Prostate gland (tissue), 2 donors: ENCODE measurements around the gene SHISA5.

Source experiments
- POLR2A ChIP-seq: fragments of 450-650 bp; IDR thresholded peaks from one replicate; pipeline ENCODE4 v1.6.1; 2016; ENCODE audit warnings: antibody characterized with exemption, mild to moderate bottlenecking
- TF ChIP-seq, protein P1 (sequence below), 4 experiments: fragments of 200-600 bp in 2 of 4; fragments of 450-650 bp in 2 of 4; sonication (generic) in 2 of 4; IDR thresholded peaks; 1 replicate in 3 of 4; 2 replicates in 1 of 4; pipeline ENCODE4 v1.5.1; 2016 to 2019; ENCODE audit warnings: antibody characterized with exemption in 4 of 4, mild to moderate bottlenecking in 2 of 4, moderate library complexity in 2 of 4

DNA sequence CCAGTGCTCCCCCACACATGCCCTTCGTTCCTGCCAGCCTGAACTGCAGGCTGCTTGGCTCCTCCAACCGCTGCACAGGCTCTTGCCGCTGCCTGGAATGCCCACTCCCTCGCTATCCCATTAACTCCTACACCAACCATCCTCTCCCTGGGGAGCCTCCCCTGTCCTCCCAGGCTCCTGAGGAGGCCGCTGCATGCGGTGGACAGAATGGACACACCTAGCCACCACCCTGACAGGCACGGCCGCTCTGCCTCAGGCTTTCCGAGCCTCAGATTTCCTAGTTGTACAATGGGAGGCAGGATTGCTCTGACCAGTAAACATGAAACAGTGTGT is 76.4 kb downstream of the SHISA5 start:
- TF ChIP-seq, protein P1, sequence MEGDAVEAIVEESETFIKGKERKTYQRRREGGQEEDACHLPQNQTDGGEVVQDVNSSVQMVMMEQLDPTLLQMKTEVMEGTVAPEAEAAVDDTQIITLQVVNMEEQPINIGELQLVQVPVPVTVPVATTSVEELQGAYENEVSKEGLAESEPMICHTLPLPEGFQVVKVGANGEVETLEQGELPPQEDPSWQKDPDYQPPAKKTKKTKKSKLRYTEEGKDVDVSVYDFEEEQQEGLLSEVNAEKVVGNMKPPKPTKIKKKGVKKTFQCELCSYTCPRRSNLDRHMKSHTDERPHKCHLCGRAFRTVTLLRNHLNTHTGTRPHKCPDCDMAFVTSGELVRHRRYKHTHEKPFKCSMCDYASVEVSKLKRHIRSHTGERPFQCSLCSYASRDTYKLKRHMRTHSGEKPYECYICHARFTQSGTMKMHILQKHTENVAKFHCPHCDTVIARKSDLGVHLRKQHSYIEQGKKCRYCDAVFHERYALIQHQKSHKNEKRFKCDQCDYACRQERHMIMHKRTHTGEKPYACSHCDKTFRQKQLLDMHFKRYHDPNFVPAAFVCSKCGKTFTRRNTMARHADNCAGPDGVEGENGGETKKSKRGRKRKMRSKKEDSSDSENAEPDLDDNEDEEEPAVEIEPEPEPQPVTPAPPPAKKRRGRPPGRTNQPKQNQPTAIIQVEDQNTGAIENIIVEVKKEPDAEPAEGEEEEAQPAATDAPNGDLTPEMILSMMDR (IDR thresholded peaks at IDR 0.05), result no peak
- TF ChIP-seq POLR2A, result peak; percentile 8
